Kidney epithelial cell (primary cell): ENCODE data around the gene GALNT9. TPM values are rescaled to one million over a fixed set of nuclear protein-coding genes. Genes with fewer than 3 reads are reported as not detected.

ENCODE experiments used
- DNase-seq: peaks from one replicate; pipeline ENCODE4 v3.0.0-alpha.2; 2010; ENCODE audit warnings: low read depth
- H3K27me3 ChIP-seq: 2 replicates; pipeline ENCODE4 v1.6.0; 2011; ENCODE audit warnings: low read length; ENCODE audit not compliant: control insufficient read depth, insufficient read depth
- H3K36me3 ChIP-seq: 2 replicates; pipeline ENCODE4 v1.5.1; 2011; ENCODE audit warnings: low read length; ENCODE audit not compliant: control insufficient read depth, insufficient read depth
- H3K4me3 ChIP-seq: 2 replicates; pipeline ENCODE4 v1.5.1; 2011; ENCODE audit warnings: low read depth, mild to moderate bottlenecking, control low read depth, low read length
- CTCF ChIP-seq: IDR thresholded peaks from 2 replicates; pipeline ENCODE4 v1.5.1; 2011; ENCODE audit warnings: mild to moderate bottlenecking, moderate library complexity, low read length, control low read depth, inconsistent platforms; ENCODE audit not compliant: insufficient read depth, poor library complexity, severe bottlenecking
- total RNA-seq: library from RNA; depleted of rRNA; stranded (reverse); fragments of >200 nt; gene quantifications from 2 replicates; pipeline ENCODE4 v1.2.3, GENCODE V29; 2015

The GALNT9 gene
- total RNA-seq, 1 donor from 2014 or later, result 1.5 TPM

GRCh38 chr12:132355742-132356681, 26.6 kb upstream of the GALNT9 start:
- no peak for DNase-seq
- Histone ChIP-seq H3K36me3 (no peaks in the 10 kb centered on the region), H3K4me3 (no peak overlapping the region), H3K27me3 (peaks cover 6% of the 10 kb centered on the region)
- TF ChIP-seq CTCF, result no peak

GRCh38 chr12:132354982-132355680, 25.7 kb upstream of the GALNT9 start:
- no peak for DNase-seq
- Histone ChIP-seq H3K27me3 (peaks cover 6% of the 10 kb centered on the region), H3K36me3 (no peaks in the 10 kb centered on the region), H3K4me3 (no peak overlapping the region)
- no peak for TF ChIP-seq CTCF

- H3K27me3 ChIP-seq, result peaks cover 6% of the 10 kb centered on the region
- H3K36me3 ChIP-seq, result no peaks in the 10 kb centered on the region
- no peak overlapping the region for H3K4me3 ChIP-seq
- no peak for TF ChIP-seq CTCF
- DNase-seq, result no peak
Measured at GRCh38 chr12:132354211-132354981, 25.0 kb upstream of the GALNT9 start.

- DNase-seq, result no peak
- TF ChIP-seq CTCF, result no peak
- H3K27me3 ChIP-seq, result peaks cover 6% of the 10 kb centered on the region
- H3K36me3 ChIP-seq, result no peaks in the 10 kb centered on the region
- no peak overlapping the region for H3K4me3 ChIP-seq
Measured at GRCh38 chr12:132353811-132354210, 24.4 kb upstream of the GALNT9 start.

- Histone ChIP-seq H3K27me3 (peaks cover 6% of the 10 kb centered on the region), H3K36me3 (no peaks in the 10 kb centered on the region), H3K4me3 (no peak overlapping the region)
- TF ChIP-seq CTCF, result no peak
- DNase-seq, result no peak
Measured at GRCh38 chr12:132352896-132353800, 23.8 kb upstream of the GALNT9 start.
